Esophagus squamous epithelium (tissue), 5 donors: ENCODE results near the gene C22orf15. TPM values are rescaled to one million over a fixed set of nuclear protein-coding genes. Genes with fewer than 3 reads are reported as not detected.

ENCODE experiments used
- DNase-seq: peaks from one replicate; lab custom pipeline; 2025; lab: John Stamatoyannopoulos, UW
- H3K27ac ChIP-seq, 4 donors: fragments of 200-600 bp; sonication (generic); one replicate each; pipeline ENCODE4 v1.5.1; 2016 to 2019; ENCODE audit warnings: mild to moderate bottlenecking in 1 of 4
- H3K27me3 ChIP-seq, 4 donors: fragments of 200-600 bp; sonication (generic); 1 replicate in 3 of 4; 2 replicates in 1 of 4; pipeline versions ENCODE4 v1.5.1 to v1.6.0; 2017 to 2021; ENCODE audit warnings: antibody characterized with exemption in 1 of 4
- H3K36me3 ChIP-seq, 3 donors: fragments of 200-600 bp; sonication (generic); one replicate each; pipeline ENCODE4 v1.5.1; 2016 to 2019
- H3K4me1 ChIP-seq, 3 donors: fragments of 200-600 bp; sonication (generic); one replicate each; pipeline ENCODE4 v1.5.1; 2017 to 2019
- H3K4me3 ChIP-seq, 4 donors: fragments of 200-600 bp; sonication (generic); 1 replicate in 3 of 4; 2 replicates in 1 of 4; pipeline ENCODE4 v1.5.1; 2016 to 2019; ENCODE audit warnings: mild to moderate bottlenecking in 2 of 4, moderate library complexity in 1 of 4
- H3K9me3 ChIP-seq, 3 donors: fragments of 200-600 bp; sonication (generic); one replicate each; pipeline ENCODE4 v1.5.1; 2016 to 2019
- CTCF ChIP-seq, 6 experiments: fragments of 450-650 bp in 4 of 6; fragments of 200-600 bp in 2 of 6; sonication (generic) in 2 of 6; IDR thresholded peaks; one replicate each; pipeline ENCODE4 v1.5.1; 2016 to 2019; ENCODE audit warnings: antibody characterized with exemption in 6 of 6, mild to moderate bottlenecking in 4 of 6, moderate library complexity in 4 of 6
- POLR2A ChIP-seq, 4 donors: fragments of 450-650 bp; IDR thresholded peaks; one replicate each; pipeline ENCODE4 v1.6.1; 2017; ENCODE audit warnings: antibody characterized with exemption in 4 of 4, mild to moderate bottlenecking in 4 of 4, moderate library complexity in 3 of 4
- WGBS, 2 donors: methylation state at CpG; one replicate each; pipeline ENCODE4 v1.1.5; 2018; 5-methylcytosine and 5-hydroxymethylcytosine counted together
- intact Hi-C: fragments of 100-400 bp; cut with DNase I; formaldehyde crosslinking; loops from one replicate; pipeline ENCODE4 v1.15.0; 2022
- total RNA-seq, 4 donors: library from RNA; depleted of rRNA; stranded (reverse); fragments of >200 nt; gene quantifications; one replicate each; pipeline ENCODE4 v1.1.0, GENCODE V29; 2016
- donor health status: DM: yes; HTN: yes; CAD: no.

Gene C22orf15
- not detected for total RNA-seq

DNA sequence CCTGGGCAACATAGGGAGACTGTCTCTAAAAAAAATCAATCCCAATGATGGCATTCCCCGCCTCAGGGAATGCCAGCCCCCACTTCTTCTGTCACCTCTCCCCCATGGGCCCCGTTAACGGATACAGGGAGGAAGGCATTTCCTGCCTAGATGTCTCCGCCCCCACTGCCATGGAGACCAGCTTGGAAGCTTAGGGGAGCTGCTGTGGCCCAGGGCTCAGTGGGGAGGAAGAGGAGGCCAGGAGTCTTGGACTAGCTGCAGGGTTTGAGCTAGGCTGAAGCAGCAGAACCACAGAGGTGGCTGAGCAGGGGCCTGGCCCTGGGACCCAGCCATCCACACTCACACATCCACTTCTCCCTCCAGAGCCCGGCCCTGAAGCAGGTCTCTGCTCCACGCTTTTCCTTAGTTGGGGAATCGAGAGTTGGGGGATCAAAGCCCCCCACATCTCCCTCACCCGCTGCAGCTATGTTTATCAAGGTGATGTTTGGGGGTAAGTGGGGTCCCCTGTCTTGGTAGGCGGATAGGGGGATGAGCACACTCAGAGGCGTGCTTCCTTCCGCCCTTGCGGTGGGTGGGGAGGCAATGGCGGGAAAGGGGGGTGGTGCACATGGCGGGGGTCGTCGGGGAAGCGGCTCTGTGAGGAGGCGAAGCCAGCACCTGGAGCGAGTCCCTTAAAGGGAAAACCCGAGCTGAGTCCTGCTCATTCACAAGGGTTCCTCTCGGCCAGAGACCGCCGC is at the start of gene C22orf15:
TSS of gene C22orf15 (plus strand) at position 149 of the 737 bp plus-strand sequence. CDS start at position 466, 317 bp downstream.
- peak within 1 kb of the TSS in 2 of 4 donors; percentile 18 to 44 for H3K4me3 ChIP-seq
- intact Hi-C loops, result no loop called here
- H3K27ac ChIP-seq, result no peak within 1 kb of the TSS
- peaks cover 6 to 56% (median 20%) of the 10 kb centered on the region in 3 donors for H3K4me1 ChIP-seq
- 51% methylated on average over 5 of the region's 23 CpGs; no CpG with 5 or more reads in 1 of the 2 donors for WGBS, 2 donors
- peaks cover 0 to 27% (median 0%) of the 10 kb centered on the region in 3 donors for H3K36me3 ChIP-seq
- no peaks in the 10 kb centered on the region for H3K27me3 ChIP-seq
- no peak for DNase-seq
- H3K9me3 ChIP-seq, result no peaks in the 10 kb centered on the region
- no peak for TF ChIP-seq POLR2A (IDR thresholded peaks at IDR 0.05)
- TF ChIP-seq CTCF (IDR thresholded peaks at IDR 0.05), result no peak

DNA sequence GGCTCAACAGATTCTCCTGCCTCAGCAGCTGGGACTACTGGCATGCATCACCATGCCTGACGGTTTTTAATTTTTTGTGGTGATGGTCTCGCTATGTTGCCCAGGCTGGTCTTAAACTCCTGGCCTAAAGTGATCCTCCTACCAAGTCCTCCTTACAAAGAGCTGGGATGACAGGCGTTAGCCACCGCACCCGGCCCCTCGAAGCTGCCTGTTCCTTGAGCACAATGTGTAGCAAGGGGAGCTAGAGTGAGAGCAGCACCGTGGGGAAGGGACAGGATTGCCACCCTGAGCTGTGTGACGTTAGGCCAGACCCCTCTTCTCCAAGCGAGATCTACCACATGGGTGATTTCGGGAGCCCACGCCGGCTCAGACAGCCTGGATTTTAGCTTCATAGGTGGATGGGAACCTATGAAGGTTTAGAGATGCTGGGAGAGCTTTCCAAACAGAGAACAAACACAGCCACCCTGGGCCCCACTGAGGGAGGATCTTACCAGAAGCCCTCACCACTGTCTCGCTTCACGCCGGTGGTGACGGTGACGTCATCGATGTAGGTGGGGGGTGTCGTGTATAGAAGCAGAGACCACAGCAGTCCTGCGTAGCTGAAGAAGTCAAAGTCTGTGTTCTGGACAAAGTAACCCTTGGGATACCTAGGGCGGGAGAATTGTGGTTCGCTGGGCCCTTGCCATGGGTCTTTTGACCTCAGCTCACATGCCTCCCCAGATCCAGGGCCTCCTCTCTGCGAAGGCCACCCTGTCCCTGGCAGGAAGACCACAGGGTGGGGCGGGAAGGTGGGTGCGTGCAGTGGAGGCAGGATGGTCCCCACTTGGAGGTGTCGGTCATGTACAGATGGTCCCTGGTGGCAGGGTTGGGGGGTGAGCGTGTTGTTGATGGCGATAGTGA is 48.8 kb upstream of the C22orf15 start:
- Histone ChIP-seq H3K27ac (no peak overlapping the region), H3K4me1 (peaks cover 0 to 24% (median 10%) of the 10 kb centered on the region in 3 donors), H3K36me3 (peaks cover 0 to 63% (median 17%) of the 10 kb centered on the region in 3 donors), H3K27me3 (no peaks in the 10 kb centered on the region), H3K9me3 (no peaks in the 10 kb centered on the region), H3K4me3 (no peak overlapping the region)
- DNase-seq, result no peak
- intact Hi-C loops, result no loop called here
- 85 to 91% methylated on average over 13 to 27 of the region's 28 CpGs for WGBS, 2 donors
- TF ChIP-seq POLR2A (IDR thresholded peaks at IDR 0.05) (no peak), CTCF (IDR thresholded peaks at IDR 0.05) (no peak)

DNA sequence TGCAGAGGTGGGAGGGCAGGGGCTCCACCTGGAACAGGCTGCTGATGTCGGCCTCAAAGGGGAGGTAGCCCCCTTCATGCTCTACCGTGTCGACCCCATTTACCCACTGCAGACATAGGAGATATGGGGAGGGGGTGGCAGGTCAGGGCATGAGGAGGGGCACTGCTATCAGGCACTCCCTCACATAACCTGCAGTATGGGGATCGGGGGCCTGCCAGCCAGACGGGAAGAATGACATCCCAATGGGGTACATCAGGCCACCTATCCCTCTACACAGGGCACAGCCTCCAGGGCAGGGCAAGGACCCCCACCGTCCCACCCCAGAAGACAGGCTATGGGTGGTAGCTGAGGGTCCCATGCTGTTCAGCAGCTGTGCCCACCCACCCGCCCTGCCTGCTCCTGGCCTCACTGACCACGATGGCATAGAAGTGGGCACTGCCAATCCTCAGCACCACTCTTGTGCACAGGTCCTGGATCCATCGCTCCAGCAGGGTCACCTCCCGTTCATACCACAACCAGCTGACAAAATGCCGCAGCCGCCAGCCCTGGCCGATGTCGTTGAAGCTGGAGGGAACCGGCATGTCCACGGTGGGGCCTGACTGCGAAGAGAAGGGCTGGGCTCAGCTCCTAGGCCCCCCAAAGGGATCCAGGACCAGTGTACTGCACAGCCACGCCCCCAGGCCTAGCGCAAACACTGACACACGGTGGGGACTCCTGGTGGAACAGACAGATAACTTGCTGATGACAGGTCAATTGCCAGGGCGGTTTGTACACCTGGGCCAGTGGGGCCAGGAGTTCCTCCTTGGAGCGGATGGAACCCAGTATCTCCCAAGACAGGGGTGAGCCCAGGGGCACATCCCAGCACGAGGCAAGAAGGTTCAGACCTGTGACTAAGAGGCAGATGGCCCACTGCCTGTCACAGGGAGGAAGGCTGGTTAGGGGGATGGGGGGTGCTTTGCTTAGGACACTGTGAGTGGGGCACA is 47.9 kb upstream of the C22orf15 start:
- Histone ChIP-seq H3K36me3 (peaks cover 0 to 54% (median 17%) of the 10 kb centered on the region in 3 donors), H3K9me3 (no peaks in the 10 kb centered on the region), H3K4me3 (no peak overlapping the region), H3K4me1 (peaks cover 0 to 24% (median 10%) of the 10 kb centered on the region in 3 donors), H3K27me3 (no peaks in the 10 kb centered on the region), H3K27ac (no peak overlapping the region)
- WGBS, 2 donors, result 100% methylated on average over 2 to 3 of the region's 23 CpGs
- no peak for DNase-seq
- TF ChIP-seq POLR2A (IDR thresholded peaks at IDR 0.05), result no peak
- intact Hi-C loops, result no loop called here

GRCh38 chr22:23715806-23716375 is 46.9 kb upstream of the C22orf15 start:
- Histone ChIP-seq H3K27me3 (no peaks in the 10 kb centered on the region), H3K9me3 (no peaks in the 10 kb centered on the region), H3K27ac (peak overlapping the region in 1 of 4 donors; percentile 83), H3K36me3 (peaks cover 0 to 44% (median 17%) of the 10 kb centered on the region in 3 donors), H3K4me1 (peaks cover 0 to 24% (median 10%) of the 10 kb centered on the region in 3 donors), H3K4me3 (peak overlapping the region in 3 of 4 donors; percentile 81 to 92 (median 89))
- intact Hi-C loops, result no loop called here
- WGBS, 2 donors, result 64 to 65% methylated on average over 15 to 16 of the region's 18 CpGs
- no peak for DNase-seq
- TF ChIP-seq POLR2A (IDR thresholded peaks at IDR 0.05) (no peak), CTCF (IDR thresholded peaks at IDR 0.05) (no peak)
